Stimulated activated naive CD8-positive, alpha-beta T cell treated with anti-CD3 and anti-CD28 coated beads, Interleukin-15, Interleukin-2, amounts not matched to agents 100 ng/mL and 50 ng/mL, for 24 hours (primary cell): ENCODE measurements around the gene SLFNL1.
A peak's percentile ranks its signal among the peaks of the same experiment; 100 is the strongest.

Experiments used
- H3K27ac Mint-ChIP-seq: one replicate; pipeline ENCODE4 v1.8.0; 2021; ENCODE audit warnings: mild to moderate bottlenecking, mixed read lengths
- H3K27me3 Mint-ChIP-seq: one replicate; pipeline ENCODE4 v1.8.0; 2021; ENCODE audit warnings: mixed read lengths
- H3K36me3 Mint-ChIP-seq: one replicate; pipeline ENCODE4 v1.8.0; 2021; ENCODE audit warnings: low read depth, mixed read lengths
- H3K4me1 Mint-ChIP-seq: one replicate; pipeline ENCODE4 v1.8.0; 2021; ENCODE audit warnings: low read depth, mixed read lengths
- H3K4me3 Mint-ChIP-seq: one replicate; pipeline ENCODE4 v1.8.0; 2021; ENCODE audit warnings: mild to moderate bottlenecking, mixed read lengths
- H3K9me3 Mint-ChIP-seq: one replicate; pipeline ENCODE4 v1.8.0; 2021; ENCODE audit warnings: mixed read lengths

The SLFNL1 gene

DNA sequence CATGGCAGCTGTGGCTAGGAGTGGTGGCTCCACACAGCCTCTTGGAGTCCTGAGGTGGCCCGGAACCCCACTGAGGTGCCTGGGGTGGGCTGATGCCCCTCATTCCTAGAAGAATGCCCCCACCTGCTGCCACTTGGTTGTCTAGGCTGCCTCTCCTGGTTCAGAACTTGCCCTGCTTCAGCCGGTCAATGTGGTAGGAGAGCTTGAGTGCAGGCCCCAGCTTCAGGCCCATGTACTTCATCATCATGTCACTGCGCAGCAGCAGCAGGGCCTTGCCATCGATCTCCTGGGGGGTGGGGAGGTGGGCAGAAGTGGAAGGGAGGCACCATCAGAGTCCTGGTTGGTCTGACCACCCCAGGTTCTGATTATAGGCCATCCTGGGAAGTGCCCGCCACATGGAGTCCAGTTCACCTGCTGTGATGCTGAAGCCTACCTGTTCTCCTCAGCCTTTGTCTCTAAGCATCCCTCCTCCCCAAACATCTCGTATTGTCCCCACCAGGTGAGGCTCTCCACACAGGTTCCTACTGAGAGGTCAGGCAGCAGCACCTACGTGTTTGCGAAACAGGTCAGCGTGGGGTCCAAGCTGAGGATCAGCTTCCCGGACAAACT, 6.6 kb upstream of the SLFNL1 start:
- no peak overlapping the region for H3K27ac Mint-ChIP-seq
- H3K4me3 Mint-ChIP-seq: no peak overlapping the region
- H3K4me1 Mint-ChIP-seq: peaks cover 13% of the 10 kb centered on the region
- peaks cover 36% of the 10 kb centered on the region for H3K36me3 Mint-ChIP-seq
- H3K27me3 Mint-ChIP-seq: no peaks in the 10 kb centered on the region
- H3K9me3 Mint-ChIP-seq: no peaks in the 10 kb centered on the region

GRCh38 chr1:41025979-41026819, 4.7 kb upstream of the SLFNL1 start:
- Mint-ChIP-seq H3K27ac (peak overlapping the region; percentile 9), H3K36me3 (peaks cover 27% of the 10 kb centered on the region), H3K4me1 (peaks cover 13% of the 10 kb centered on the region)

DNA sequence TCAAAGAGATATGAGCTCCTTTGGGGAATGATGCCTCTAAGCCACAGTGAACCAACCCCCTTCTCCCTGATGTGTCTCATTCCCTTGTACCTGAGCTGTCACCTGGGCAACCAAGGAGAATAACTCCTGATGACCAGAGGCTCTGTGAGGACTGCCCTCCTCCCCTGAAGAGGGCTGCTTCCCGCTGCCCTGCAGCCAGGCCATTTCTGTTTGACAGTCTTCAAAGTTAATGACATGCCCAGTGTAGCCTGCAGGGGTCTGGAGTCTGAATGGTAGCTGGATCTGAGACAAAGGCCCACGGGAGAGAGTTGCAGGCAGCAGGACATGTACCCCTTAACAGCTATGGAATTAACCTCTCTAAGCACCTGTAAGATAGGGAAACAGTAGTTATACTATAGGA, 3.4 kb upstream of the SLFNL1 start:
- H3K4me3 Mint-ChIP-seq: no peak overlapping the region
- no peaks in the 10 kb centered on the region for H3K27me3 Mint-ChIP-seq
- H3K4me1 Mint-ChIP-seq: peaks cover 13% of the 10 kb centered on the region
- no peak overlapping the region for H3K27ac Mint-ChIP-seq
- H3K36me3 Mint-ChIP-seq: peaks cover 20% of the 10 kb centered on the region
- H3K9me3 Mint-ChIP-seq: no peaks in the 10 kb centered on the region

More at GRCh38 chr1:41025979-41026819, 4.7 kb upstream of the SLFNL1 start:
- Mint-ChIP-seq H3K27me3 (no peaks in the 10 kb centered on the region), H3K4me3 (no peak overlapping the region), H3K9me3 (no peaks in the 10 kb centered on the region)

DNA sequence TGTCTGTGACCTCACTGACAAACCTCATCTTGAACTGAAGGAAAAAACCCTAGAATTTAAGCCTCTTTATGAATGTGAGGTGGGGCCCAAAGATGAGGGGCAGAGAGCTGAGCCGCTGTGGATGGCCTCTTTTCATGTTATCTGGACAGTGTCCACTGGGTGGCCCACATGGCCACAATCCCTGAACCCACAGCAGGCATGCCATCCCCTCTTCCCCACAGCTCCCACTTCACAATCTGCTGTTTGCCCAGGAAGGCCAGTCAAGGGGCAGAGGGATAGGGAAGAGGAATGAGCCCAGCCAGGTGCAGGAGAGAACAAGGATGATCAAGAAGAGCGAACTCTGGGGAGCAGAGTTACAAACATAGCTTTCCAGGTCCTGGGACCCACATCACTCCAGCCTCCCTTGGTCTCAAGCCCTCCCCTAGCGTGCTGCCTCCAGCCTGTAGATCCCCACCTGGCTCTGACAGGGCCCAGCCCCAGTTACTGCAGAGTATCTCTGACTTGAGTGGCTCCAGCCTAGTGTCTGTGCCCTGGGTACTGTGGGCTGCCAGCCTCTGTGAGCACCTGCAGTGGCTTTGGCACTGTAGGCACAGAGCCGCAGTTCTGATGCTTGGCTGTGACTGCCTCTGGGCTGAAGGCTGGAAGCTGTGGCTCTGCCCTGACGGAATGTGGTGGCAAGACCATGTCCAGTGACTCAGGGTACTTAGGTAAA, 1.9 kb upstream of the SLFNL1 start:
- Mint-ChIP-seq H3K4me3 (no peak overlapping the region), H3K27ac (peak overlapping the region; percentile 49), H3K4me1 (peaks cover 13% of the 10 kb centered on the region), H3K9me3 (no peaks in the 10 kb centered on the region), H3K27me3 (no peaks in the 10 kb centered on the region), H3K36me3 (peaks cover 20% of the 10 kb centered on the region)

GRCh38 chr1:41022424-41022823, 899 bp upstream of the SLFNL1 start:
- Mint-ChIP-seq H3K27ac (no peak overlapping the region), H3K4me1 (peaks cover 13% of the 10 kb centered on the region), H3K9me3 (no peaks in the 10 kb centered on the region), H3K36me3 (peaks cover 23% of the 10 kb centered on the region), H3K27me3 (no peaks in the 10 kb centered on the region), H3K4me3 (no peak overlapping the region)

- Mint-ChIP-seq H3K27me3 (no peaks in the 10 kb centered on the region), H3K9me3 (no peaks in the 10 kb centered on the region), H3K27ac (no peak overlapping the region), H3K4me3 (no peak overlapping the region), H3K36me3 (peaks cover 30% of the 10 kb centered on the region), H3K4me1 (peaks cover 13% of the 10 kb centered on the region)
Measured at GRCh38 chr1:41020654-41021053, 871 bp downstream of the SLFNL1 start.

DNA sequence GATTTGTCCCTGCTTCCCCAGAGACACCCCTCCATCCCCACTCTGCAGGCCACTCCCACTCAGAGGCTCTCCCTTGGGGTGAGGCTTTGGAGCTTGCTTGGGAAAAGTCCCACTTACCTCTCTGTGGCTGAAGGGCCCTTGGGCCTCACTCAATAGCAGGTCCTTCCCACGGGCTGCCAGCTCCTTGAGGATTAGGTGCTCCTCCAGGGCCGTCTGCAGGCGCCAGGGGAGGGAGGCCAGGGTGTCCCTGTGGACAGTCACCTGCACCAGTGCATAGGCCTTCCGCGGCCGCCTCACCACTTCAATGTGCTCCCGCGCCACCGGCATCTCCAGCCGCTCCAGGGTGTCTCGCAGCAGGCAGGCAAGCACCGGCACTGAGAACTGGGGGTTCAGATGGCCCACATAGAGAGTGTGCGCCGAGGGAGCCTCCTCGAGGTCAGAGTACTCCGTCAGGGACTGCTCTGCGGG, 1.4 kb downstream of the SLFNL1 start:
- peaks cover 29% of the 10 kb centered on the region for H3K36me3 Mint-ChIP-seq
- H3K9me3 Mint-ChIP-seq: no peaks in the 10 kb centered on the region
- no peak overlapping the region for H3K27ac Mint-ChIP-seq
- H3K27me3 Mint-ChIP-seq: no peaks in the 10 kb centered on the region
- no peak overlapping the region for H3K4me3 Mint-ChIP-seq
- peaks cover 13% of the 10 kb centered on the region for H3K4me1 Mint-ChIP-seq

GRCh38 chr1:41019353-41019745, 2.2 kb downstream of the SLFNL1 start:
- H3K27ac Mint-ChIP-seq: no peak overlapping the region
- no peaks in the 10 kb centered on the region for H3K9me3 Mint-ChIP-seq
- peaks cover 33% of the 10 kb centered on the region for H3K36me3 Mint-ChIP-seq
- H3K27me3 Mint-ChIP-seq: no peaks in the 10 kb centered on the region
- peaks cover 9% of the 10 kb centered on the region for H3K4me1 Mint-ChIP-seq
- H3K4me3 Mint-ChIP-seq: no peak overlapping the region

- H3K27me3 Mint-ChIP-seq: no peaks in the 10 kb centered on the region
- H3K4me1 Mint-ChIP-seq: peaks cover 4% of the 10 kb centered on the region
- peaks cover 43% of the 10 kb centered on the region for H3K36me3 Mint-ChIP-seq
Measured at GRCh38 chr1:41018018-41018410, 3.5 kb downstream of the SLFNL1 start.

GRCh38 chr1:41017141-41018017, 4.1 kb downstream of the SLFNL1 start:
- Mint-ChIP-seq H3K36me3 (peaks cover 47% of the 10 kb centered on the region), H3K27ac (peak overlapping the region; percentile 31), H3K4me1 (peaks cover 4% of the 10 kb centered on the region), H3K27me3 (no peaks in the 10 kb centered on the region), H3K9me3 (no peaks in the 10 kb centered on the region), H3K4me3 (no peak overlapping the region)

More at GRCh38 chr1:41018018-41018410, 3.5 kb downstream of the SLFNL1 start:
- no peak overlapping the region for H3K4me3 Mint-ChIP-seq
- H3K9me3 Mint-ChIP-seq: no peaks in the 10 kb centered on the region
- H3K27ac Mint-ChIP-seq: no peak overlapping the region

DNA sequence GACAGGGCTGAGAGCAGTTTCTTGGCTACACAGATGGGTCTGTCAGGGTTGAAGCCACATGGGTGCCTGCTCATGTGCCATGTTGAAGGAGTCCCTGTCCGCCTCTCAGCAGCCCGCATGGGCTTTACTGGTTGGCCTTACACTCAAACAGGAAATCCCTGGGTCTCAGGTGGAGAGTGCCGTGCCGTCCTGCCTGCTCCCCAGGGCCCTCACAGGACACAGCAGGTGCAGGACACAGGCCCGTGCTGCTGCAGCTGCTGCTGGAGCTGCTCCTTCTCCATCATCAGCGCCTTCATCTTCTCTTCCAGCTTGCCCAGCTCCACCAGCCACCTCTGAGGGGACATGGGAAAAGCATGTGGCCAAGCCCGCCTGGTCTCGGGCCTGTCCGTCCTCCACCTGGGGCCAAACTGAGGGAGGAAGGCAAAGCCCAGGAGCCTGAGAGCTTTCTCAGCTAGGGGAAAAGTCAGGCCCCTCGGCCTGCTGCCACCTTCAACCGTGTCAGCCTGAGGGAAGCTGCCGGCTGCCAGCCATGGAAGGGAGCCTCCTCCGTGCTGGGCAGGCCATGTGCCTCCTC, 5.5 kb downstream of the SLFNL1 start:
- H3K4me1 Mint-ChIP-seq: peaks cover 8% of the 10 kb centered on the region
- H3K27me3 Mint-ChIP-seq: no peaks in the 10 kb centered on the region
- no peak overlapping the region for H3K4me3 Mint-ChIP-seq
- H3K27ac Mint-ChIP-seq: no peak overlapping the region
- peaks cover 60% of the 10 kb centered on the region for H3K36me3 Mint-ChIP-seq
- no peaks in the 10 kb centered on the region for H3K9me3 Mint-ChIP-seq

GRCh38 chr1:41015281-41015896, 6.1 kb downstream of the SLFNL1 start:
- H3K36me3 Mint-ChIP-seq: peaks cover 66% of the 10 kb centered on the region
- peaks cover 8% of the 10 kb centered on the region for H3K4me1 Mint-ChIP-seq
- no peaks in the 10 kb centered on the region for H3K9me3 Mint-ChIP-seq
- no peak overlapping the region for H3K27ac Mint-ChIP-seq
- H3K4me3 Mint-ChIP-seq: no peak overlapping the region
- H3K27me3 Mint-ChIP-seq: no peaks in the 10 kb centered on the region

GRCh38 chr1:41014871-41015270, 6.7 kb downstream of the SLFNL1 start:
- H3K4me1 Mint-ChIP-seq: peaks cover 8% of the 10 kb centered on the region

GRCh38 chr1:41013796-41014195, 7.7 kb downstream of the SLFNL1 start:
- peaks cover 8% of the 10 kb centered on the region for H3K4me1 Mint-ChIP-seq
- peaks cover 72% of the 10 kb centered on the region for H3K36me3 Mint-ChIP-seq
- H3K9me3 Mint-ChIP-seq: no peaks in the 10 kb centered on the region
- no peaks in the 10 kb centered on the region for H3K27me3 Mint-ChIP-seq
- no peak overlapping the region for H3K27ac Mint-ChIP-seq
- no peak overlapping the region for H3K4me3 Mint-ChIP-seq

More at GRCh38 chr1:41014871-41015270, 6.7 kb downstream of the SLFNL1 start:
- H3K9me3 Mint-ChIP-seq: no peaks in the 10 kb centered on the region
- peak overlapping the region; percentile 51 for H3K27ac Mint-ChIP-seq
- peaks cover 71% of the 10 kb centered on the region for H3K36me3 Mint-ChIP-seq
- H3K4me3 Mint-ChIP-seq: no peak overlapping the region
- H3K27me3 Mint-ChIP-seq: no peaks in the 10 kb centered on the region
